H1 (cell line): ENCODE results near the gene CLUH. TPM values are rescaled to one million over a fixed set of nuclear protein-coding genes. Genes with fewer than 3 reads are reported as not detected.

Source experiments
- CTCF ChIA-PET: fragments of 300-600 bp; sonication (Branson Sonifier 250); formaldehyde crosslinking; loops from one replicate; lab custom pipeline; 2021; ENCODE audit not compliant: partially characterized antibody; lab: Charles Lee
- POLR2A ChIA-PET: fragments of 300-600 bp; sonication (Branson Sonifier 250); formaldehyde crosslinking; loops from one replicate; lab custom pipeline; 2021; ENCODE audit warnings: inconsistent platforms; ENCODE audit not compliant: partially characterized antibody; lab: Charles Lee
- DNase-seq, 2 experiments: peaks; one replicate each; pipeline versions ENCODE4 v3.0.0 to v3.0.0-alpha.2; 2010 to 2022; ENCODE audit warnings: low spot score in 2 of 2, low read depth in 1 of 2, mixed read lengths in 1 of 2
- FAIRE-seq: peaks from 2 replicates; lab custom pipeline; 2011; peaks lifted over from hg19 to GRCh38; lab: Jason Lieb, UNC
- H2AFZ ChIP-seq: 2 replicates; pipeline ENCODE4 v1.8.1; 2012; ENCODE audit warnings: low read length, inconsistent platforms
- H2AK5ac ChIP-seq: 2 replicates; pipeline ENCODE4 v1.6.1; 2013; ENCODE audit warnings: low read depth, low read length
- H2BK120ac ChIP-seq: replicated peaks from 2 replicates; pipeline ENCODE3; 2013; ENCODE audit warnings: low read depth, low read length, inconsistent platforms
- H2BK12ac ChIP-seq: 2 replicates; pipeline ENCODE4 v1.6.1; 2013; ENCODE audit warnings: low read depth, low read length
- H2BK15ac ChIP-seq: 2 replicates; pipeline ENCODE4 v1.6.1; 2013; ENCODE audit warnings: low read length
- H2BK20ac ChIP-seq: 2 replicates; pipeline ENCODE4 v1.6.1; 2013; ENCODE audit warnings: low read length
- H2BK5ac ChIP-seq: 2 replicates; pipeline ENCODE4 v1.6.1; 2013; ENCODE audit warnings: low read depth, low read length
- H3K14ac ChIP-seq: 2 replicates; pipeline ENCODE4 v1.6.1; 2013; ENCODE audit warnings: inconsistent platforms; ENCODE audit not compliant: insufficient read length
- H3K18ac ChIP-seq: 2 replicates; pipeline ENCODE4 v1.6.1; 2013; ENCODE audit warnings: low read length; ENCODE audit errors: extremely low read depth
- H3K23ac ChIP-seq: 2 replicates; pipeline ENCODE4 v1.6.1; 2013; ENCODE audit warnings: inconsistent platforms; ENCODE audit not compliant: insufficient read length
- H3K23me2 ChIP-seq: 2 replicates; pipeline ENCODE4 v1.6.1; 2013; ENCODE audit warnings: low read depth, low read length
- H3K27ac ChIP-seq: 2 replicates; pipeline ENCODE4 v1.6.1; 2011; ENCODE audit warnings: low read depth, low read length, inconsistent platforms
- H3K27me3 ChIP-seq, 4 experiments: replicated peaks in 1 of 4; 1 replicate in 1 of 4; 2 replicates in 3 of 4; pipeline versions ENCODE4 v1.6.1 to v1.8.1; 2011 to 2013; ENCODE audit warnings: low read length in 3 of 4, mild to moderate bottlenecking in 3 of 4, inconsistent platforms in 2 of 4, mixed read lengths in 2 of 4, moderate library complexity in 1 of 4; ENCODE audit not compliant: control insufficient read depth in 3 of 4, insufficient read depth in 3 of 4; ENCODE audit errors: extremely low read depth in 1 of 4
- H3K36me3 ChIP-seq, 4 experiments: 2 replicates each; pipeline versions ENCODE4 v1.6.1 to v1.8.1; 2011 to 2013; ENCODE audit warnings: mild to moderate bottlenecking in 4 of 4, low read length in 3 of 4, moderate library complexity in 2 of 4, control low read depth in 1 of 4, inconsistent platforms in 1 of 4; ENCODE audit not compliant: insufficient read depth in 4 of 4, control insufficient read depth in 2 of 4
- H3K4ac ChIP-seq: replicated peaks from 2 replicates; pipeline ENCODE3; 2013; ENCODE audit warnings: low read length, low read depth, mixed read lengths, inconsistent platforms; ENCODE audit not compliant: insufficient read length
- H3K4me1 ChIP-seq, 4 experiments: replicated peaks in 1 of 4; 1 replicate in 1 of 4; 2 replicates in 3 of 4; pipeline versions ENCODE4 v1.6.1 to v1.8.1; 2011 to 2013; ENCODE audit warnings: low read length in 3 of 4, inconsistent platforms in 2 of 4, mixed read lengths in 1 of 4; ENCODE audit not compliant: insufficient read depth in 4 of 4, control insufficient read depth in 3 of 4
- H3K4me2 ChIP-seq, 2 experiments: 2 replicates each; pipeline versions ENCODE4 v1.6.1 to v1.8.1; 2011 to 2013; ENCODE audit warnings: low read depth in 2 of 2, low read length in 2 of 2, control low read depth in 1 of 2, inconsistent platforms in 1 of 2, mild to moderate bottlenecking in 1 of 2; ENCODE audit not compliant: insufficient read depth in 1 of 2
- H3K4me3 ChIP-seq, 4 experiments: fragments of 200-600, 300-600 bp in 1 of 4; sonication (generic), shearing (Covaris generic), sonication (Bioruptor Twin) in 1 of 4; 2 replicates each; pipeline versions ENCODE4 v1.5.1 to v1.8.1; 2011 to 2016; ENCODE audit warnings: low read length in 4 of 4, low read depth in 3 of 4, control low read depth in 2 of 4, inconsistent platforms in 2 of 4, mild to moderate bottlenecking in 2 of 4, mixed read lengths in 1 of 4, moderate library complexity in 1 of 4; ENCODE audit not compliant: insufficient read depth in 2 of 4; ENCODE audit errors: extremely low read depth in 1 of 4
- H3K56ac ChIP-seq: replicated peaks from 2 replicates; pipeline ENCODE3; 2013; ENCODE audit warnings: low read depth, mild to moderate bottlenecking, mixed read lengths, low read length, inconsistent platforms; ENCODE audit not compliant: insufficient read length
- H3K79me1 ChIP-seq: 2 replicates; pipeline ENCODE4 v1.6.1; 2013; ENCODE audit warnings: low read depth, low read length, control low read depth
- H3K79me2 ChIP-seq, 2 experiments: 2 replicates each; pipeline versions ENCODE4 v1.6.1 to v1.8.1; 2012 to 2013; ENCODE audit warnings: low read length in 2 of 2, mild to moderate bottlenecking in 2 of 2, inconsistent platforms in 1 of 2; ENCODE audit not compliant: insufficient read depth in 2 of 2, control insufficient read depth in 1 of 2
- H3K9ac ChIP-seq, 4 experiments: replicated peaks in 1 of 4; 1 replicate in 1 of 4; 2 replicates in 3 of 4; pipeline versions ENCODE4 v1.6.1 to v1.8.1; 2011 to 2013; ENCODE audit warnings: low read depth in 3 of 4, low read length in 3 of 4, control low read depth in 2 of 4, mild to moderate bottlenecking in 2 of 4, moderate library complexity in 2 of 4, inconsistent platforms in 1 of 4; ENCODE audit errors: extremely low read depth in 1 of 4
- H3K9me3 ChIP-seq, 2 experiments: 2 replicates each; pipeline versions ENCODE4 v1.6.1 to v1.8.1; 2012 to 2013; ENCODE audit warnings: mild to moderate bottlenecking in 2 of 2, moderate library complexity in 2 of 2, control low read depth in 1 of 2, inconsistent platforms in 1 of 2, low read depth in 1 of 2, low read length in 1 of 2, mixed read lengths in 1 of 2; ENCODE audit not compliant: insufficient read depth in 2 of 2
- H4K20me1 ChIP-seq, 2 experiments: replicated peaks in 1 of 2; 2 replicates each; pipeline versions ENCODE3 to v1.8.1; 2011 to 2013; ENCODE audit warnings: inconsistent platforms in 2 of 2, low read length in 2 of 2, mild to moderate bottlenecking in 1 of 2; ENCODE audit not compliant: insufficient read depth in 2 of 2, control insufficient read depth in 1 of 2
- H4K5ac ChIP-seq: 2 replicates; pipeline ENCODE4 v1.6.1; 2013; ENCODE audit warnings: low read length, low read depth, mixed read lengths, inconsistent platforms; ENCODE audit not compliant: insufficient read length
- H4K8ac ChIP-seq: 2 replicates; pipeline ENCODE4 v1.8.0; 2013; ENCODE audit warnings: mild to moderate bottlenecking, moderate library complexity, low read length, inconsistent platforms; ENCODE audit not compliant: insufficient read depth; ENCODE audit errors: extremely low read depth
- H4K91ac ChIP-seq: replicated peaks from 2 replicates; pipeline ENCODE3; 2013; ENCODE audit warnings: low read length, mixed read lengths, inconsistent platforms; ENCODE audit not compliant: insufficient read length
- BACH1 ChIP-seq: IDR thresholded peaks from 2 replicates; pipeline ENCODE4 v1.6.1; 2012; ENCODE audit warnings: low read length, improper control_type of control experiment
- BRCA1 ChIP-seq: IDR thresholded peaks from 2 replicates; pipeline ENCODE4 v1.6.1; 2012; ENCODE audit warnings: low read depth, low read length, improper control_type of control experiment
- CTBP2 ChIP-seq: IDR thresholded peaks from 2 replicates; pipeline ENCODE4 v1.7.0; 2011; ENCODE audit warnings: borderline replicate concordance, mild to moderate bottlenecking, moderate library complexity, mixed read lengths, low read length; ENCODE audit not compliant: insufficient read depth, insufficient read length
- MAFK ChIP-seq: IDR thresholded peaks from 2 replicates; pipeline ENCODE4 v1.6.1; 2012; ENCODE audit warnings: low read depth, mild to moderate bottlenecking, improper control_type of control experiment, low read length
- RBBP5 ChIP-seq: IDR thresholded peaks from 2 replicates; pipeline ENCODE4 v1.7.1; 2012; ENCODE audit warnings: low read depth, mild to moderate bottlenecking, inconsistent platforms, low read length, moderate library complexity, borderline replicate concordance
- RFX5 ChIP-seq: IDR thresholded peaks from 2 replicates; pipeline ENCODE4 v1.6.1; 2011; ENCODE audit warnings: low read depth, low read length, improper control_type of control experiment, borderline replicate concordance
- SIX5 ChIP-seq: IDR thresholded peaks from 2 replicates; pipeline ENCODE4 v1.6.1; 2011; ENCODE audit warnings: mild to moderate bottlenecking, low read depth, low read length
- SP1 ChIP-seq: IDR thresholded peaks from 2 replicates; pipeline ENCODE4 v1.6.1; 2011; ENCODE audit warnings: low read depth, low read length
- SUZ12 ChIP-seq: fragments of 200-600 bp; sonication (generic); IDR thresholded peaks from 2 replicates; pipeline ENCODE4 v1.6.1; 2012; ENCODE audit warnings: mild to moderate bottlenecking, inconsistent platforms, low read length, moderate library complexity, mixed read lengths
- TCF12 ChIP-seq: IDR thresholded peaks from 2 replicates; pipeline ENCODE4 v1.6.1; 2011; ENCODE audit warnings: low read depth, mild to moderate bottlenecking, low read length
- YY1 ChIP-seq: IDR thresholded peaks from 2 replicates; pipeline ENCODE4 v1.6.1; 2011; ENCODE audit warnings: low read depth, mild to moderate bottlenecking, low read length
- WGBS, 2 experiments: shearing (Covaris generic) in 1 of 2; methylation state at CpG; one replicate each; pipeline versions ENCODE4 v1.1.6 to v1.1.7; 2013 to 2015; ENCODE audit warnings: low lambda C conversion rate in 2 of 2, mixed read lengths in 2 of 2, inconsistent platforms in 1 of 2, low coverage in 1 of 2, missing lambda C conversion rate in 1 of 2; ENCODE audit not compliant: insufficient replicate concordance in 2 of 2, insufficient coverage in 1 of 2, insufficient read length in 1 of 2; ENCODE audit errors: extremely low coverage in 1 of 2, missing lambda C conversion rate in 1 of 2; 5-methylcytosine and 5-hydroxymethylcytosine counted together
- polyA plus RNA-seq, 7 experiments: library from polyadenylated mRNA; depleted of rRNA in 3 of 7; stranded (reverse) in 5 of 7; unstranded in 2 of 7; fragments of >200 nt in 5 of 7; fragments of 200-250 nt in 2 of 7; gene quantifications; 1 replicate in 5 of 7; 2 replicates in 1 of 7; 4 replicates in 1 of 7; pipeline versions ENCODE4 v1.2.1 to v1.2.3, GENCODE V29; 2011 to 2013; ENCODE audit warnings: missing spikeins in 2 of 7, mixed read lengths in 2 of 7
- total RNA-seq: library from RNA; stranded (reverse); fragmentation: NEBNext Ultra II Directional; extraction: Animal tissue kit (Norgen Biotek cat#: 25700); gene quantifications from 2 replicates; pipeline ENCODE4 v1.2.1, GENCODE V29; 2021

CLUH gene
- total and polyA plus RNA-seq, 2 of the 8 experiments (the other 6 are each of a cell fraction or from before 2014, with no cell fraction given) = 33.6 to 98.6 TPM

GRCh38 chr17:2690165-2691068, 21.1 kb downstream of the CLUH start:
- Histone ChIP-seq H3K9ac (no peak overlapping the region), H3K4me2 (no peak overlapping the region), H3K56ac (no peak overlapping the region), H3K79me2 (no peaks in the 10 kb centered on the region), H3K14ac (no peak overlapping the region), H3K23ac (no peak overlapping the region), H2AFZ (no peak overlapping the region), H3K4me3 (no peak overlapping the region), H3K4me1 (peaks cover 0 to 7% (median 0%) of the 10 kb centered on the region in 4 experiments; a peak in 2 of 7 replicates), H3K79me1 (no peaks in the 10 kb centered on the region; the same call in 1 of the 2 replicates), H3K4ac (no peak overlapping the region), H3K9me3 (no peaks in the 10 kb centered on the region), H3K23me2 (no peaks in the 10 kb centered on the region), H2BK20ac (no peak overlapping the region), H2AK5ac (no peak overlapping the region), H3K27ac (no peak overlapping the region), H2BK12ac (no peak overlapping the region), H2BK5ac (no peak overlapping the region), H3K27me3 (no peaks in the 10 kb centered on the region), H3K18ac (no peak overlapping the region), H4K5ac (no peak overlapping the region), H4K91ac (no peak overlapping the region), H3K36me3 (peaks cover 0 to 39% (median 2%) of the 10 kb centered on the region in 4 experiments; a peak in 4 of 8 replicates), H2BK15ac (no peak overlapping the region), H2BK120ac (no peak overlapping the region), H4K20me1 (peaks cover 0 to 8% of the 10 kb centered on the region in 2 experiments), H4K8ac (no peak overlapping the region)
- FAIRE-seq = no peak
- ChIA-PET CTCF (interaction anchor here (0.7 to 1.7 kb wide), 3 partner anchors 12 to 308 kb away, joined by 3 to 4 read pairs (median 3); no protein-coding TSS in a partner anchor), POLR2A (interaction anchor here (0.6 to 1.6 kb wide), 2 partner anchors 12 to 992 kb away, joined by 3 read pairs; no protein-coding TSS in a partner anchor)
- 91% methylated on average over 41 of the region's 55 CpGs; no CpG with 5 or more reads in 1 of the 2 experiments for WGBS, 2 experiments
- no peak for DNase-seq
- TF ChIP-seq BACH1 = no peak
- no peak for TF ChIP-seq BRCA1
- no peak for TF ChIP-seq YY1
- no peak for TF ChIP-seq RFX5
- TF ChIP-seq SP1 = no peak
- TF ChIP-seq TCF12 = no peak
- TF ChIP-seq SUZ12 = no peak
- no peak for TF ChIP-seq CTBP2
- TF ChIP-seq SIX5 = no peak
- TF ChIP-seq MAFK = no peak
- no peak for TF ChIP-seq RBBP5
